HL-60/S4 (cell line): Measurements from ENCODE around the gene SPINDOC.

Experiments used
- in situ Hi-C: fragments of 300-500 bp; cut with MboI; formaldehyde crosslinking; loops from 2 replicates; pipeline ENCODE4 v1.14.3; 2022; ENCODE audit warnings: low sequenced_read_pairs

SPINDOC gene

GRCh38 chr11:63829823-63830489, 16.7 kb downstream of the SPINDOC start:
- in situ Hi-C loops: loop anchor here (10.0 kb wide), 1 partner anchor 75 kb away; no protein-coding TSS in a partner anchor

- in situ Hi-C loops: loop anchor here (10.0 kb wide), 1 partner anchor 73 kb away; no protein-coding TSS in a partner anchor
These were observed 18.1 kb downstream of the SPINDOC start for GRCh38 chr11:63831326-63831725.

- in situ Hi-C loops: loop anchor here (10.0 kb wide), 1 partner anchor 72 kb away; no protein-coding TSS in a partner anchor
These were observed 19.1 kb downstream of the SPINDOC start for GRCh38 chr11:63832336-63832735.

- in situ Hi-C loops: loop anchor here (10.0 kb wide), 1 partner anchor 72 kb away; no protein-coding TSS in a partner anchor
These were observed 19.8 kb downstream of the SPINDOC start for GRCh38 chr11:63833048-63833447.

GRCh38 chr11:63834535-63835157, 21.4 kb downstream of the SPINDOC start:
- in situ Hi-C loops: loop anchor here (5.0 to 10.0 kb wide), 2 partner anchors 70 to 313 kb away; no protein-coding TSS in a partner anchor

GRCh38 chr11:63835158-63835545, 21.9 kb downstream of the SPINDOC start:
- in situ Hi-C loops: loop anchor here (5.0 to 10.0 kb wide), 2 partner anchors 70 to 312 kb away; no protein-coding TSS in a partner anchor

- in situ Hi-C loops: loop anchor here (5.0 to 10.0 kb wide), 2 partner anchors 68 to 310 kb away; no protein-coding TSS in a partner anchor
These were observed 23.9 kb downstream of the SPINDOC start for GRCh38 chr11:63837027-63837688.

- in situ Hi-C loops: loop anchor here (5.0 to 10.0 kb wide), 2 partner anchors 67 to 310 kb away; no protein-coding TSS in a partner anchor
These were observed 24.5 kb downstream of the SPINDOC start for GRCh38 chr11:63837739-63838138.

GRCh38 chr11:63838150-63838677, 25.0 kb downstream of the SPINDOC start:
- in situ Hi-C loops: loop anchor here (5.0 to 10.0 kb wide), 2 partner anchors 67 to 309 kb away; no protein-coding TSS in a partner anchor

GRCh38 chr11:63838678-63839507, 25.6 kb downstream of the SPINDOC start, which contains the start of gene MARK2:
MARK2 (plus strand) TSS chr11:63839110; CDS start chr11:63839507, 397 bp downstream.
- in situ Hi-C loops: loop anchor here (5.0 to 10.0 kb wide), 2 partner anchors 66 to 308 kb away; no protein-coding TSS in a partner anchor

GRCh38 chr11:63839508-63840355, 26.5 kb downstream of the SPINDOC start:
- in situ Hi-C loops: loop anchor here (5.0 to 10.0 kb wide), 2 partner anchors 65 to 308 kb away; no protein-coding TSS in a partner anchor

GRCh38 chr11:63840356-63841060, 27.3 kb downstream of the SPINDOC start:
- in situ Hi-C loops: no loop called here

GRCh38 chr11:63841554-63841953, 28.3 kb downstream of the SPINDOC start:
- in situ Hi-C loops: no loop called here

GRCh38 chr11:63843041-63843440, 29.8 kb downstream of the SPINDOC start:
- in situ Hi-C loops: no loop called here

GRCh38 chr11:63844836-63845235, 31.6 kb downstream of the SPINDOC start:
- in situ Hi-C loops: no loop called here

GRCh38 chr11:63845303-63845702, 32.0 kb downstream of the SPINDOC start:
- in situ Hi-C loops: no loop called here

GRCh38 chr11:63845911-63846310, 32.7 kb downstream of the SPINDOC start:
- in situ Hi-C loops: no loop called here

GRCh38 chr11:63846897-63847296, 33.6 kb downstream of the SPINDOC start:
- in situ Hi-C loops: no loop called here
